Tibial nerve (tissue), 4 donors: Measurements from ENCODE around the gene RNF212B. TPM values are rescaled to one million over a fixed set of nuclear protein-coding genes. Genes with fewer than 3 reads are reported as not detected.
"Not testable (repeated sequence)": the region's sequence is repeated elsewhere in the genome, so short reads cannot be mapped to it uniquely, and the experiment has no call there.

Experiments
- DNase-seq, 2 donors: peaks; one replicate each; pipeline ENCODE4 v3.0.0-alpha.2; 2019; ENCODE audit warnings: low spot score in 2 of 2
- H3K27ac ChIP-seq, 4 donors: fragments of 200-600 bp; sonication (generic) in 3 of 4; one replicate each; pipeline ENCODE4 v1.5.1; 2017 to 2019; ENCODE audit warnings: mild to moderate bottlenecking in 1 of 4
- H3K27me3 ChIP-seq, 2 donors: fragments of 200-600 bp; sonication (generic) in 1 of 2; one replicate each; pipeline versions ENCODE4 v1.5.1 to v1.6.0; 2017 to 2019
- H3K36me3 ChIP-seq, 3 donors: fragments of 200-600 bp; sonication (generic); one replicate each; pipeline ENCODE4 v1.5.1; 2018 to 2019
- H3K4me1 ChIP-seq, 4 donors: fragments of 200-600 bp; sonication (generic) in 3 of 4; one replicate each; pipeline ENCODE4 v1.5.1; 2017 to 2019
- H3K4me3 ChIP-seq, 4 donors: fragments of 200-600 bp; sonication (generic) in 3 of 4; one replicate each; pipeline ENCODE4 v1.5.1; 2017 to 2019; ENCODE audit warnings: mild to moderate bottlenecking in 1 of 4, moderate library complexity in 1 of 4
- H3K9me3 ChIP-seq, 4 donors: fragments of 200-600 bp; sonication (generic) in 3 of 4; one replicate each; pipeline ENCODE4 v1.5.1; 2017 to 2019
- EP300 ChIP-seq, 2 donors: sonication (generic); formaldehyde crosslinking; IDR thresholded peaks; one replicate each; pipeline ENCODE4 v1.6.1; 2017; ENCODE audit warnings: antibody characterized with exemption in 2 of 2, mild to moderate bottlenecking in 1 of 2
- POLR2A ChIP-seq, 2 donors: fragments of 450-650 bp; IDR thresholded peaks; one replicate each; pipeline ENCODE4 v1.6.1; 2017; ENCODE audit warnings: antibody characterized with exemption in 2 of 2, mild to moderate bottlenecking in 2 of 2, moderate library complexity in 2 of 2
- WGBS, 2 donors: methylation state at CpG; one replicate each; pipeline ENCODE4 v1.1.5; 2018; 5-methylcytosine and 5-hydroxymethylcytosine counted together
- total RNA-seq, 4 donors: library from RNA; depleted of rRNA; stranded (reverse); fragments of >200 nt; gene quantifications; one replicate each; pipeline ENCODE4 v1.1.0, GENCODE V29; 2016
- TF ChIP-seq, protein P1 (sequence below), 5 experiments: fragments of 200-600 bp in 3 of 5; fragments of 450-650 bp in 2 of 5; sonication (generic) in 3 of 5; IDR thresholded peaks; one replicate each; pipeline ENCODE4 v1.5.1; 2016 to 2019; ENCODE audit warnings: antibody characterized with exemption in 5 of 5, mild to moderate bottlenecking in 3 of 5, moderate library complexity in 2 of 5

The RNF212B gene
- total RNA-seq, 4 donors from 2014 or later, result not detected

DNA sequence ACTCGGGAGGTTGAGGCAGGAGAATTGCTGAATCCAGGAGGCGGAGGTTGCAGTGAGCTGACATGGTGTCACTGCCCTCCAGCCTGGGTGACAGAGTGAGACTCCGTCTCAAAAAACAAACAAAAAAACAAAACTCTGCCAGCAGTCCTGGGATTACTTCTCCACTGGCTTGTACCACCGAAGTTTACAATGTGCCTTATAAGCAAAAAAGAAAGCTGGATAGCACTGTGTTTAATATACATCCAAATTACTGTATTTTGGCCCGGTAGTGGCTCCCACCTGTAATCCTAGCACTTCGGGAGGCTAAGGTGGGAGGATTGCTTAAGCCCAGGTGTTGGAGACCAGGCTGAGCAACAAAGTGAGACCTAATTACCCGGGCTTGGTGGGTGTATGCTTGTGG is 31.5 kb downstream of the RNF212B start:
- no peak for DNase-seq
- H3K4me1 ChIP-seq, result no peaks in the 10 kb centered on the region
- H3K4me3 ChIP-seq, result no peak overlapping the region
- H3K9me3 ChIP-seq, result no peaks in the 10 kb centered on the region
- H3K27me3 ChIP-seq, result no peaks in the 10 kb centered on the region
- WGBS, 2 donors, result 84 to 93% methylated on average over 7 of the region's 7 CpGs
- no peak overlapping the region for H3K27ac ChIP-seq
- no peaks in the 10 kb centered on the region for H3K36me3 ChIP-seq
- TF ChIP-seq EP300 (IDR thresholded peaks at IDR 0.05) (no peak), POLR2A (IDR thresholded peaks at IDR 0.05) (no peak)
- TF ChIP-seq, protein P1, sequence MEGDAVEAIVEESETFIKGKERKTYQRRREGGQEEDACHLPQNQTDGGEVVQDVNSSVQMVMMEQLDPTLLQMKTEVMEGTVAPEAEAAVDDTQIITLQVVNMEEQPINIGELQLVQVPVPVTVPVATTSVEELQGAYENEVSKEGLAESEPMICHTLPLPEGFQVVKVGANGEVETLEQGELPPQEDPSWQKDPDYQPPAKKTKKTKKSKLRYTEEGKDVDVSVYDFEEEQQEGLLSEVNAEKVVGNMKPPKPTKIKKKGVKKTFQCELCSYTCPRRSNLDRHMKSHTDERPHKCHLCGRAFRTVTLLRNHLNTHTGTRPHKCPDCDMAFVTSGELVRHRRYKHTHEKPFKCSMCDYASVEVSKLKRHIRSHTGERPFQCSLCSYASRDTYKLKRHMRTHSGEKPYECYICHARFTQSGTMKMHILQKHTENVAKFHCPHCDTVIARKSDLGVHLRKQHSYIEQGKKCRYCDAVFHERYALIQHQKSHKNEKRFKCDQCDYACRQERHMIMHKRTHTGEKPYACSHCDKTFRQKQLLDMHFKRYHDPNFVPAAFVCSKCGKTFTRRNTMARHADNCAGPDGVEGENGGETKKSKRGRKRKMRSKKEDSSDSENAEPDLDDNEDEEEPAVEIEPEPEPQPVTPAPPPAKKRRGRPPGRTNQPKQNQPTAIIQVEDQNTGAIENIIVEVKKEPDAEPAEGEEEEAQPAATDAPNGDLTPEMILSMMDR (IDR thresholded peaks at IDR 0.05), result no peak

DNA sequence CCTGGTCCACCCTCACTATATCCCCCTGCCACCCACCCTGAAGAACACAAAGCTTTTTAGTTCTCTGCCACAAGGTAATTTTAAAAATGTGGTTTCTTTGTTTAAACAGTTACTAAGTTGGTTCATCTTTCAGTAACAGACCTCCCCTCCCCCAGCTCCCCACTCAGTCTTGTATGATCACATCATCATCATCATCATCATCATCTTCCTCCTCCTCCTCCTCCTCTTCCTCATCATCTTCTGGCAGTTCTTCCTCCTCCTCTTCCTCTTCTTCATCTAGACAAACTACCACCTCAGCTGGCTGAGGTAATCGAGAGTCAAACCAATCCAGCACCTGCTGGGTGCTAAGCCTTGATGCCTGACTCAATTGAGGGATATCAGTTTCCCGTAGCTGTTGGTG is 37.7 kb downstream of the RNF212B start:
- WGBS, 2 donors, result 91% methylated on average over 2 of the region's 2 CpGs
- Histone ChIP-seq H3K27ac (no peak overlapping the region), H3K9me3 (no peaks in the 10 kb centered on the region), H3K4me1 (peaks cover 0 to 5% (median 0%) of the 10 kb centered on the region in 4 donors), H3K4me3 (no peak overlapping the region), H3K36me3 (peaks cover 0 to 32% (median 0%) of the 10 kb centered on the region in 3 donors), H3K27me3 (no peaks in the 10 kb centered on the region)
- no peak for DNase-seq
- TF ChIP-seq, protein P1 (IDR thresholded peaks at IDR 0.05), result no peak
- TF ChIP-seq POLR2A (IDR thresholded peaks at IDR 0.05), result no peak
- no peak for TF ChIP-seq EP300 (IDR thresholded peaks at IDR 0.05)

DNA sequence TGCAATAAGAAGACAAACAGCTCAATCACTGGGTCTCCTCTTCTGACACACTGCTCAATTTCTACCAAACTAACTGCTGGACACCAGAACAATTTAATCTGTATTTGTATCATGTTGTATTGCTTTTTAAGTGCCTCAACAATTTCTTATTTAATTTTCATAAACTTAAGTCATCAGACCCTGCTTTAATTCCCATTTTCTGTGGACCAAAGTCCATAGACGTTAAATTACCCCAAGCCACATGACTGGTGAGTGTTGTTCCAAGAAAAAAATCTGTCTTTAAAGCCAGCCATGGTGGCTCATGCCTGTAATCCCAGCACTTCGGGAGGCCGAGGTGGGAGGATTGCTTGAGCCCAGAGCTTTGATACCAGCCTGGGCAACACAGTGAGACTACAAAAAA is 39.5 kb downstream of the RNF212B start:
- 84 to 85% methylated on average over 3 of the region's 3 CpGs for WGBS, 2 donors
- H3K9me3 ChIP-seq, result no peaks in the 10 kb centered on the region
- H3K36me3 ChIP-seq, result peaks cover 0 to 40% (median 0%) of the 10 kb centered on the region in 3 donors
- H3K27ac ChIP-seq, result no peak overlapping the region
- no peak for DNase-seq
- no peak overlapping the region for H3K4me3 ChIP-seq
- no peaks in the 10 kb centered on the region for H3K27me3 ChIP-seq
- H3K4me1 ChIP-seq, result peaks cover 0 to 5% (median 0%) of the 10 kb centered on the region in 4 donors
- no peak for TF ChIP-seq EP300 (IDR thresholded peaks at IDR 0.05)
- TF ChIP-seq, protein P1 (IDR thresholded peaks at IDR 0.05), result no peak
- no peak for TF ChIP-seq POLR2A (IDR thresholded peaks at IDR 0.05)

DNA sequence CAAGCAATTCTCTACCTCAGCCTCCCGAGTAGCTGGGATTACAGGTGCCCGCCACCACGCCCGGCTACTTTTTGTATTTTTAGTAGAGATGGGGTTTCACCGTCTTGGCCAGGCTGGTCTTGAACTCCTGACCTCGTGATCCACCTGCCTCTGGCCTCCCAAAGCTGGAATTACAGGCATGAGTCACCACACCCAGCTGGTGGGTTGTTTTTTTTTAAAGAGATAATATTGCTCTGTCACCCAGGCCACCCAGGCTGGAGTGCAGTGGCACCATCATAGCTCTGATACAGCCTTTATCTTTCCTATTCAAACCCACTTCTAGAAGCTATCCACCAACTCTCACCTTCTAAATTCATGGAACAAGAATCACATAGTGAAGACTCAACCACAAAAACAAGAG is 40.2 kb downstream of the RNF212B start:
- 95 to 96% methylated on average over 6 of the region's 6 CpGs for WGBS, 2 donors
- not testable (repeated sequence) for H3K27me3 ChIP-seq, H3K4me1 ChIP-seq, H3K4me3 ChIP-seq, DNase-seq, H3K9me3 ChIP-seq, H3K27ac ChIP-seq
- H3K36me3 ChIP-seq, result peaks cover 0 to 40% (median 0%) of the 10 kb centered on the region in 3 donors

DNA sequence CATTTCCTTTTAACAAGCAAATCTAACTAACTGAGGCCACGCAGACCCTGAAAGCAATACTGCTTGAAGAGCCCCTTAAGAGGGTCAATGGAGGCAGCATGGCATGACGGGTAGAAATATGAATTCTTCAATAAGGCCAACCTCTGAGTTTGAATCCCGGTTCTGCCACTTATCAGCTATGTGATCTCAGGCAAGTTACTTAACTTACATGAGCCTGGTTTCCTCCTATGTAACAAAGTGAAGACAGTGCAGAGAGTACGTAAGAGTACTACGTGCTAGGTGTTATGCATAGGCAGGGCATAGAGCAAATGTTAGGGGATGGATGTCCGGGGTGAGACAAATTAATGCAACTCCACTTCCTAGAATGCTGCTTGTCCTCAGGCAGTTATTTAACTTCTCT is 43.5 kb downstream of the RNF212B start:
- Histone ChIP-seq H3K36me3 (peaks cover 0 to 26% (median 0%) of the 10 kb centered on the region in 3 donors), H3K4me1 (peaks cover 0 to 23% (median 2%) of the 10 kb centered on the region in 4 donors), H3K9me3 (no peaks in the 10 kb centered on the region), H3K27me3 (no peaks in the 10 kb centered on the region), H3K4me3 (no peak overlapping the region), H3K27ac (no peak overlapping the region)
- DNase-seq, result no peak
- TF ChIP-seq, protein P1 (IDR thresholded peaks at IDR 0.05), result no peak
- TF ChIP-seq POLR2A (IDR thresholded peaks at IDR 0.05) (no peak), EP300 (IDR thresholded peaks at IDR 0.05) (no peak)
- 93 to 96% methylated on average over 6 of the region's 6 CpGs for WGBS, 2 donors
